SH-SY5Y (cell line): ENCODE data around the gene ZP1.

ENCODE experiments used
- GATA2 ChIP-seq: IDR thresholded peaks from 2 replicates; pipeline ENCODE4 v1.6.1; 2011; ENCODE audit warnings: mild to moderate bottlenecking, low read depth, low read length
- GATA3 ChIP-seq: IDR thresholded peaks from 2 replicates; pipeline ENCODE4 v1.6.1; 2011; ENCODE audit warnings: low read depth, mild to moderate bottlenecking, low read length, moderate library complexity

DNA sequence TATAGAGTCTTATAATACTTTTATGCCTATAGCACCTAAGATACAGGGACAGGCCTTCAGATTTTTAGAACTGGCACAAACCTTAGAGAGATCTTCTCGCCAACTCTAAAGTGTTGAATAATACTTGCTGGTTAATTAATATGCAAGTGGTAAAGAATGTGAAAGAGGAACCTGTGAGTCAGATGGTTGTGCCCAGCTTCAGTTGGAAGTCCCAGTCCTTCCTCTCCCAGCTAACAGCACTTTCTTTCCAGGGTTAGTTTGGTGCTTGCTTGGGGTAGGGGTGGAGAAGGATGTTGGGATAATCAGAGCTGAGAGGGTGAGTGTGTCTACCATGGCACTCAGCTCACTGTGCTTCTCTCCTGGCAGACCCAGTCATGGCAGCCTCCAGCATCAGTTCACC is 52.0 kb downstream of the ZP1 start:
- TF ChIP-seq GATA2 (no peak), GATA3 (no peak)
